Muscle layer of colon (tissue), 2 donors: ENCODE measurements around the gene LMAN1L.

Source experiments
- H3K27ac ChIP-seq: one replicate; pipeline ENCODE4 v1.7.0; 2013; ENCODE audit warnings: low read depth, mild to moderate bottlenecking, low read length, moderate library complexity
- H3K27me3 ChIP-seq, 2 donors: one replicate each; pipeline ENCODE4 v1.7.0; 2013; ENCODE audit warnings: low read length in 2 of 2, mild to moderate bottlenecking in 2 of 2; ENCODE audit not compliant: insufficient read depth in 2 of 2, control insufficient read depth in 1 of 2
- H3K36me3 ChIP-seq: one replicate; pipeline ENCODE4 v1.7.0; 2013; ENCODE audit warnings: mild to moderate bottlenecking, low read length; ENCODE audit not compliant: insufficient read depth
- H3K4me1 ChIP-seq: one replicate; pipeline ENCODE4 v1.7.0; 2013; ENCODE audit warnings: mild to moderate bottlenecking, low read length; ENCODE audit not compliant: insufficient read depth
- H3K4me3 ChIP-seq, 2 donors: one replicate each; pipeline ENCODE4 v1.7.0; 2013; ENCODE audit warnings: low read length in 2 of 2, low read depth in 1 of 2, mild to moderate bottlenecking in 1 of 2, moderate library complexity in 1 of 2
- H3K9ac ChIP-seq: one replicate; pipeline ENCODE4 v1.7.0; 2013; ENCODE audit warnings: low read length
- H3K9me3 ChIP-seq: one replicate; pipeline ENCODE4 v1.7.0; 2013; ENCODE audit warnings: mild to moderate bottlenecking, low read length
- donor health status: abdominal sarcoma.
- donor health status: Adenocarcinoma of cecum.

LMAN1L gene

DNA sequence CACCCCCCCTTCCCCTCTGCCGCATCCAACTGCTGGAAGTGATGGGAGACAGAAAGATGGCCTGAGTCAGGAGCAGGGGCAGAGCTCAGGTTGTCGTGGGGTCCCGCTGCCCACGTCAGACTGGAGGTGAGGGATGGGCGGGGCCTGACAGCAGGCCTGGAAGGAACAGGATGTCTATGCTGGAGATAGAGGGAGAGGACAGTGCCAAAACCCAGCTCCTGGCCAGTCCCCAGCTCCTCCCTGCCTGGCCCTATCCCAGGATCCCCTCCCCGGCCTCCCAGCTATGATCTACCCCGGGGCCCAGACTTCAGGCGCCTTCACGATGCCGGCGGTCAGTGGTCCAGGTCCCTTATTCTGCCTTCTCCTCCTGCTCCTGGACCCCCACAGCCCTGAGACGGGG is at the start of gene LMAN1L:
TSS of gene LMAN1L (plus strand) at position 303 of the 400 bp plus-strand sequence. CDS start at position 323, 20 bp downstream.
- H3K36me3 ChIP-seq, result no peaks in the 10 kb centered on the region
- H3K27me3 ChIP-seq, result no peaks in the 10 kb centered on the region
- H3K27ac ChIP-seq, result no peak within 1 kb of the TSS
- no peaks in the 10 kb centered on the region for H3K9me3 ChIP-seq
- H3K4me1 ChIP-seq, result peaks cover 14% of the 10 kb centered on the region
- no peak within 1 kb of the TSS for H3K4me3 ChIP-seq
- H3K9ac ChIP-seq, result no peak within 1 kb of the TSS

DNA sequence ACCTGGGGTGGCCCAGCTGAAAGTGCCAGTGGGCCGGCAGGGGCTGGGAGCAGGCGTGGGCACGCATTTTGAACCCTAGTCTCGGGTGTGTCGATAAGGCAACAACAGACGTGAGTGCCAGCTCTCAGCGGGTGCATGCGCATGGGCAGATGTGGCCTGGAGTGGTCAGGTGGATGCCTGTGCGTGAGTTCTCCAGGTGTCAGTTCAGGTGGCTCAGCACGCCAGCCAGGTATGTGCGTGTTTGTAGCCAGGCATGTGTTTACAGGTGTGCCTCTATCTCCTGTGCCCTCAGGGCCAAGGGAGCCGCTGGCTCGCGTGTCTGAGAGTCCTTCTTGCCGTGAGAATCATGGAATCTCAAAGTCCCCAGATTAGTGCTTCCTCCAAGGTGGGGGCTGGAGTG is 49.2 kb upstream of the LMAN1L start:
- H3K27ac ChIP-seq, result no peak overlapping the region
- H3K36me3 ChIP-seq, result no peaks in the 10 kb centered on the region
- H3K27me3 ChIP-seq, result peaks cover 0 to 22% of the 10 kb centered on the region in 2 donors
- no peak overlapping the region for H3K4me3 ChIP-seq
- H3K4me1 ChIP-seq, result no peaks in the 10 kb centered on the region
- H3K9me3 ChIP-seq, result no peaks in the 10 kb centered on the region
- no peak overlapping the region for H3K9ac ChIP-seq

- Histone ChIP-seq H3K4me1 (no peaks in the 10 kb centered on the region), H3K27ac (no peak overlapping the region), H3K4me3 (no peak overlapping the region), H3K27me3 (peaks cover 0 to 19% of the 10 kb centered on the region in 2 donors), H3K9me3 (no peaks in the 10 kb centered on the region), H3K36me3 (no peaks in the 10 kb centered on the region), H3K9ac (no peak overlapping the region)
Observed at GRCh38 chr15:74767167-74768098, 45.2 kb upstream of the LMAN1L start.

DNA sequence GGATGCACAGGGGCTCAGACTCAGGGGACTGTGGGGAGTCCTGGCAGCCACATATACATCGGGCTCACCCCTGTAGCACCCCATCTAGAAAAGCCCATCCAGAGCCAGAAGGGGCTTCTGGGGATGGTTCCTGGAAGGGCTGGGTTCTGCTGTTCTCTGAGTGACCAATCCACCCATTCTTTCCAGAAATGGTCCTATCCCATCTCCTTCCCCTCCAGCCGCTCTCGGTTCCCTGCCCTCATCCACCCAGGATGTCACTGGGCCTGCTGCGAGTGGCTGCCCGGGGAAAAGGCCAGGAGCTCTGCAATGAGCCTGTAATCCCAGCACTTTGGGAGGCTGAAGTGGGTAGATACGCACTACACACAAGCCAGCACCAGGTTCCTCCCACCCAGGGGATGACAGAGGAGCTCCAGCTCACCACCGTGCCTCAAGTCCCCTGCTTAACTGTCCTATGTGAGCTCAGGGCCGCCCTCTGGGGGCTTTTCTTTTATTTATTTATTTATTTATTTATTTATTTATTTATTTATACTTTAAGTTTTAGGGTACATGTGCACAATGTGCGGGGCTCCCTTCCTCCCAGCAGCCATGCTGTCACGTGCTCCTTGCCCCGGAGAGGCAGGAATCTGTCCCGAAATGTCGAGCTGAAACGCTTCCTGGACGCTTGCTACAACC is 44.4 kb upstream of the LMAN1L start:
- Histone ChIP-seq H3K4me3 (no peak overlapping the region), H3K27me3 (peaks cover 0 to 15% of the 10 kb centered on the region in 2 donors), H3K36me3 (no peaks in the 10 kb centered on the region), H3K9ac (no peak overlapping the region), H3K4me1 (no peaks in the 10 kb centered on the region), H3K9me3 (no peaks in the 10 kb centered on the region), H3K27ac (no peak overlapping the region)

- Histone ChIP-seq H3K9me3 (no peaks in the 10 kb centered on the region), H3K4me1 (no peaks in the 10 kb centered on the region), H3K27me3 (peaks cover 0 to 13% of the 10 kb centered on the region in 2 donors), H3K9ac (no peak overlapping the region), H3K4me3 (no peak overlapping the region), H3K27ac (no peak overlapping the region), H3K36me3 (no peaks in the 10 kb centered on the region)
Observed at GRCh38 chr15:74768771-74769342, 43.8 kb upstream of the LMAN1L start.

DNA sequence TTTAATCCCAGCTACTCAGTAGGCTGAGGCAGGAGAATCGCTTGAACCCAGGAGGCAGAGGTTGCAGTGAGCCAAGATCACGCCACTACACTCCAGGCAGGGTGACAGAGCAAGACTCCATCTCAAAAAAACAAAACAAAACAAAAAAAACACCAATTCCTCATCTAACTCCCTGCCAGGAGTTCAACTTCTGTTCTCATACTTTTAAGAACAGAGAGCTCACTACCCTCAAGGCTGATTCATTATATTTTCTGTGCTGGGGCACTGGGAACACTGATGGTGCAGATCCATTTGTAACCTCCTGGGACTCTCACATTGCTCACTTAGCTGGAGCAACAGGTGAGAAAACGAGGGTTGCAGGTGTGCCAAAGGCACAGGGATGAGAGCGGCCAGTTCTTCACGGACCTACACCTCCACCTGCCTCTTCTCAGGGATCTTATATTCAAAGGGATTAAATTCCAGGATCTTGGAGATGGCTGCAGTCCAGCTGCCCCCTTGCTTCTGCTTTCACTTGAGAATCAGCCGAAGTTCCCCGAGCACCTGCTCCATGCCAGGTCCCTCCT is 43.1 kb upstream of the LMAN1L start:
- Histone ChIP-seq H3K9me3 (no peaks in the 10 kb centered on the region), H3K36me3 (no peaks in the 10 kb centered on the region), H3K27ac (no peak overlapping the region), H3K4me3 (no peak overlapping the region), H3K9ac (no peak overlapping the region), H3K27me3 (peaks cover 0 to 13% of the 10 kb centered on the region in 2 donors), H3K4me1 (no peaks in the 10 kb centered on the region)

- no peaks in the 10 kb centered on the region for H3K36me3 ChIP-seq
- H3K27ac ChIP-seq, result no peak overlapping the region
Observed at GRCh38 chr15:74770211-74770903, 42.3 kb upstream of the LMAN1L start.

DNA sequence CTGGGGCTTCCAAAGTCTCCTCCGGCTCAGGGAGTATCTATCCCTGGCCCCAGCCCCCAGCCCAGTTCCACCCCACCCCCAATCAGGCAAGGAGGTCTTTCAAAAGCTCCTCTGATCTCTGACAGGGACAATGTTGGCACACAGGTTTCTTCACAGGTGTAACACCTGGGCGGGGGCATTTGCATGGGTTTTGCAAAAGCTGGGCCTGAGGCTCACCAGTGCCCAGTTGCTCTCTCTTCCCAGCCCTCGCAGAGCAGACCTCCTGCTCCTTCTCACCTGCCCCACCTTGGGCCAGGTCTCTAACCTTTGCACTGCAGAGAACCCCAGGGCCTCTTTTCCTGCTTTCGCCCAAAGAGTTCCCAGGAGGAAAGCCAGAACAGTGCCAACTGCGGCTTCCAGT is 39.3 kb upstream of the LMAN1L start:
- Histone ChIP-seq H3K9ac (no peak overlapping the region), H3K27ac (no peak overlapping the region), H3K4me3 (no peak overlapping the region), H3K36me3 (no peaks in the 10 kb centered on the region), H3K9me3 (no peaks in the 10 kb centered on the region), H3K4me1 (peaks cover 3% of the 10 kb centered on the region), H3K27me3 (peaks cover 0 to 6% of the 10 kb centered on the region in 2 donors)

More at GRCh38 chr15:74770211-74770903, 42.3 kb upstream of the LMAN1L start:
- Histone ChIP-seq H3K4me1 (no peaks in the 10 kb centered on the region), H3K27me3 (peaks cover 0 to 13% of the 10 kb centered on the region in 2 donors), H3K4me3 (no peak overlapping the region), H3K9ac (no peak overlapping the region), H3K9me3 (no peaks in the 10 kb centered on the region)

- Histone ChIP-seq H3K27ac (no peak overlapping the region), H3K4me3 (no peak overlapping the region), H3K36me3 (no peaks in the 10 kb centered on the region), H3K27me3 (peaks cover 0 to 6% of the 10 kb centered on the region in 2 donors), H3K9me3 (no peaks in the 10 kb centered on the region), H3K4me1 (peaks cover 3% of the 10 kb centered on the region), H3K9ac (no peak overlapping the region)
Observed at GRCh38 chr15:74773731-74774252, 38.8 kb upstream of the LMAN1L start.

GRCh38 chr15:74775132-74775562 is 37.5 kb upstream of the LMAN1L start:
- Histone ChIP-seq H3K27me3 (peaks cover 0 to 4% of the 10 kb centered on the region in 2 donors), H3K27ac (no peak overlapping the region), H3K4me3 (no peak overlapping the region), H3K9ac (no peak overlapping the region), H3K9me3 (no peaks in the 10 kb centered on the region), H3K36me3 (no peaks in the 10 kb centered on the region), H3K4me1 (peaks cover 3% of the 10 kb centered on the region)
